H1 (cell line): ENCODE results near the gene SNRPB2. TPM values are rescaled to one million over a fixed set of nuclear protein-coding genes. Genes with fewer than 3 reads are reported as not detected.

Experiments used
- CTCF ChIA-PET: fragments of 300-600 bp; sonication (Branson Sonifier 250); formaldehyde crosslinking; loops from one replicate; lab custom pipeline; 2021; ENCODE audit not compliant: partially characterized antibody; lab: Charles Lee
- POLR2A ChIA-PET: fragments of 300-600 bp; sonication (Branson Sonifier 250); formaldehyde crosslinking; loops from one replicate; lab custom pipeline; 2021; ENCODE audit warnings: inconsistent platforms; ENCODE audit not compliant: partially characterized antibody; lab: Charles Lee
- DNase-seq, 2 experiments: peaks; one replicate each; pipeline versions ENCODE4 v3.0.0 to v3.0.0-alpha.2; 2010 to 2022; ENCODE audit warnings: low spot score in 2 of 2, low read depth in 1 of 2, mixed read lengths in 1 of 2
- FAIRE-seq: peaks from 2 replicates; lab custom pipeline; 2011; peaks lifted over from hg19 to GRCh38; lab: Jason Lieb, UNC
- H2AFZ ChIP-seq: 2 replicates; pipeline ENCODE4 v1.8.1; 2012; ENCODE audit warnings: low read length, inconsistent platforms
- H2AK5ac ChIP-seq: 2 replicates; pipeline ENCODE4 v1.6.1; 2013; ENCODE audit warnings: low read depth, low read length
- H2BK120ac ChIP-seq: replicated peaks from 2 replicates; pipeline ENCODE3; 2013; ENCODE audit warnings: low read depth, low read length, inconsistent platforms
- H2BK12ac ChIP-seq: 2 replicates; pipeline ENCODE4 v1.6.1; 2013; ENCODE audit warnings: low read depth, low read length
- H2BK15ac ChIP-seq: 2 replicates; pipeline ENCODE4 v1.6.1; 2013; ENCODE audit warnings: low read length
- H2BK20ac ChIP-seq: 2 replicates; pipeline ENCODE4 v1.6.1; 2013; ENCODE audit warnings: low read length
- H2BK5ac ChIP-seq: 2 replicates; pipeline ENCODE4 v1.6.1; 2013; ENCODE audit warnings: low read depth, low read length
- H3K14ac ChIP-seq: 2 replicates; pipeline ENCODE4 v1.6.1; 2013; ENCODE audit warnings: inconsistent platforms; ENCODE audit not compliant: insufficient read length
- H3K18ac ChIP-seq: 2 replicates; pipeline ENCODE4 v1.6.1; 2013; ENCODE audit warnings: low read length; ENCODE audit errors: extremely low read depth
- H3K23ac ChIP-seq: 2 replicates; pipeline ENCODE4 v1.6.1; 2013; ENCODE audit warnings: inconsistent platforms; ENCODE audit not compliant: insufficient read length
- H3K23me2 ChIP-seq: 2 replicates; pipeline ENCODE4 v1.6.1; 2013; ENCODE audit warnings: low read depth, low read length
- H3K27ac ChIP-seq: 2 replicates; pipeline ENCODE4 v1.6.1; 2011; ENCODE audit warnings: low read depth, low read length, inconsistent platforms
- H3K27me3 ChIP-seq, 4 experiments: replicated peaks in 1 of 4; 1 replicate in 1 of 4; 2 replicates in 3 of 4; pipeline versions ENCODE4 v1.6.1 to v1.8.1; 2011 to 2013; ENCODE audit warnings: low read length in 3 of 4, mild to moderate bottlenecking in 3 of 4, inconsistent platforms in 2 of 4, mixed read lengths in 2 of 4, moderate library complexity in 1 of 4; ENCODE audit not compliant: control insufficient read depth in 3 of 4, insufficient read depth in 3 of 4; ENCODE audit errors: extremely low read depth in 1 of 4
- H3K36me3 ChIP-seq, 4 experiments: 2 replicates each; pipeline versions ENCODE4 v1.6.1 to v1.8.1; 2011 to 2013; ENCODE audit warnings: mild to moderate bottlenecking in 4 of 4, low read length in 3 of 4, moderate library complexity in 2 of 4, control low read depth in 1 of 4, inconsistent platforms in 1 of 4; ENCODE audit not compliant: insufficient read depth in 4 of 4, control insufficient read depth in 2 of 4
- H3K4ac ChIP-seq: replicated peaks from 2 replicates; pipeline ENCODE3; 2013; ENCODE audit warnings: low read length, low read depth, mixed read lengths, inconsistent platforms; ENCODE audit not compliant: insufficient read length
- H3K4me1 ChIP-seq, 4 experiments: replicated peaks in 1 of 4; 1 replicate in 1 of 4; 2 replicates in 3 of 4; pipeline versions ENCODE4 v1.6.1 to v1.8.1; 2011 to 2013; ENCODE audit warnings: low read length in 3 of 4, inconsistent platforms in 2 of 4, mixed read lengths in 1 of 4; ENCODE audit not compliant: insufficient read depth in 4 of 4, control insufficient read depth in 3 of 4
- H3K4me2 ChIP-seq, 2 experiments: 2 replicates each; pipeline versions ENCODE4 v1.6.1 to v1.8.1; 2011 to 2013; ENCODE audit warnings: low read depth in 2 of 2, low read length in 2 of 2, control low read depth in 1 of 2, inconsistent platforms in 1 of 2, mild to moderate bottlenecking in 1 of 2; ENCODE audit not compliant: insufficient read depth in 1 of 2
- H3K4me3 ChIP-seq, 4 experiments: fragments of 200-600, 300-600 bp in 1 of 4; sonication (generic), shearing (Covaris generic), sonication (Bioruptor Twin) in 1 of 4; 2 replicates each; pipeline versions ENCODE4 v1.5.1 to v1.8.1; 2011 to 2016; ENCODE audit warnings: low read length in 4 of 4, low read depth in 3 of 4, control low read depth in 2 of 4, inconsistent platforms in 2 of 4, mild to moderate bottlenecking in 2 of 4, mixed read lengths in 1 of 4, moderate library complexity in 1 of 4; ENCODE audit not compliant: insufficient read depth in 2 of 4; ENCODE audit errors: extremely low read depth in 1 of 4
- H3K56ac ChIP-seq: replicated peaks from 2 replicates; pipeline ENCODE3; 2013; ENCODE audit warnings: low read depth, mild to moderate bottlenecking, mixed read lengths, low read length, inconsistent platforms; ENCODE audit not compliant: insufficient read length
- H3K79me1 ChIP-seq: 2 replicates; pipeline ENCODE4 v1.6.1; 2013; ENCODE audit warnings: low read depth, low read length, control low read depth
- H3K79me2 ChIP-seq, 2 experiments: 2 replicates each; pipeline versions ENCODE4 v1.6.1 to v1.8.1; 2012 to 2013; ENCODE audit warnings: low read length in 2 of 2, mild to moderate bottlenecking in 2 of 2, inconsistent platforms in 1 of 2; ENCODE audit not compliant: insufficient read depth in 2 of 2, control insufficient read depth in 1 of 2
- H3K9ac ChIP-seq, 4 experiments: replicated peaks in 1 of 4; 1 replicate in 1 of 4; 2 replicates in 3 of 4; pipeline versions ENCODE4 v1.6.1 to v1.8.1; 2011 to 2013; ENCODE audit warnings: low read depth in 3 of 4, low read length in 3 of 4, control low read depth in 2 of 4, mild to moderate bottlenecking in 2 of 4, moderate library complexity in 2 of 4, inconsistent platforms in 1 of 4; ENCODE audit errors: extremely low read depth in 1 of 4
- H3K9me3 ChIP-seq, 2 experiments: 2 replicates each; pipeline versions ENCODE4 v1.6.1 to v1.8.1; 2012 to 2013; ENCODE audit warnings: mild to moderate bottlenecking in 2 of 2, moderate library complexity in 2 of 2, control low read depth in 1 of 2, inconsistent platforms in 1 of 2, low read depth in 1 of 2, low read length in 1 of 2, mixed read lengths in 1 of 2; ENCODE audit not compliant: insufficient read depth in 2 of 2
- H4K20me1 ChIP-seq, 2 experiments: replicated peaks in 1 of 2; 2 replicates each; pipeline versions ENCODE3 to v1.8.1; 2011 to 2013; ENCODE audit warnings: inconsistent platforms in 2 of 2, low read length in 2 of 2, mild to moderate bottlenecking in 1 of 2; ENCODE audit not compliant: insufficient read depth in 2 of 2, control insufficient read depth in 1 of 2
- H4K5ac ChIP-seq: 2 replicates; pipeline ENCODE4 v1.6.1; 2013; ENCODE audit warnings: low read length, low read depth, mixed read lengths, inconsistent platforms; ENCODE audit not compliant: insufficient read length
- H4K8ac ChIP-seq: 2 replicates; pipeline ENCODE4 v1.8.0; 2013; ENCODE audit warnings: mild to moderate bottlenecking, moderate library complexity, low read length, inconsistent platforms; ENCODE audit not compliant: insufficient read depth; ENCODE audit errors: extremely low read depth
- H4K91ac ChIP-seq: replicated peaks from 2 replicates; pipeline ENCODE3; 2013; ENCODE audit warnings: low read length, mixed read lengths, inconsistent platforms; ENCODE audit not compliant: insufficient read length
- EZH2 ChIP-seq: fragments of 200-600 bp; sonication (generic); IDR thresholded peaks from 2 replicates; pipeline ENCODE4 v1.7.1; 2012; ENCODE audit warnings: low read depth, mild to moderate bottlenecking, moderate library complexity, low read length, inconsistent platforms; ENCODE audit not compliant: severe bottlenecking
- HDAC2 ChIP-seq, 2 experiments: fragments of 300-600 bp in 1 of 2; sonication (generic) in 1 of 2; IDR thresholded peaks; 2 replicates each; pipeline ENCODE4 v1.6.1; 2011 to 2012; ENCODE audit warnings: low read depth in 2 of 2, low read length in 2 of 2, mild to moderate bottlenecking in 2 of 2, moderate library complexity in 2 of 2, borderline replicate concordance in 1 of 2, inconsistent platforms in 1 of 2
- HDAC6 ChIP-seq: IDR thresholded peaks from one replicate; pipeline ENCODE4 v1.7.1; 2012; ENCODE audit warnings: low read depth, mild to moderate bottlenecking, inconsistent platforms, low read length, moderate library complexity
- KDM5A ChIP-seq: fragments of 200-600 bp; IDR thresholded peaks from 2 replicates; pipeline ENCODE4 v1.7.1; 2012; ENCODE audit warnings: mild to moderate bottlenecking, low read length, inconsistent platforms, mixed read lengths
- SIRT6 ChIP-seq: IDR thresholded peaks from one replicate; pipeline ENCODE4 v1.7.1; 2012; ENCODE audit warnings: low read length, inconsistent platforms
- SP4 ChIP-seq: IDR thresholded peaks from 2 replicates; pipeline ENCODE4 v1.6.1; 2012; ENCODE audit warnings: low read length, inconsistent platforms
- TCF12 ChIP-seq: IDR thresholded peaks from 2 replicates; pipeline ENCODE4 v1.6.1; 2011; ENCODE audit warnings: low read depth, mild to moderate bottlenecking, low read length
- polyA plus RNA-seq, 7 experiments: library from polyadenylated mRNA; depleted of rRNA in 3 of 7; stranded (reverse) in 5 of 7; unstranded in 2 of 7; fragments of >200 nt in 5 of 7; fragments of 200-250 nt in 2 of 7; gene quantifications; 1 replicate in 5 of 7; 2 replicates in 1 of 7; 4 replicates in 1 of 7; pipeline versions ENCODE4 v1.2.1 to v1.2.3, GENCODE V29; 2011 to 2013; ENCODE audit warnings: missing spikeins in 2 of 7, mixed read lengths in 2 of 7
- total RNA-seq: library from RNA; stranded (reverse); fragmentation: NEBNext Ultra II Directional; extraction: Animal tissue kit (Norgen Biotek cat#: 25700); gene quantifications from 2 replicates; pipeline ENCODE4 v1.2.1, GENCODE V29; 2021
- TF ChIP-seq, protein P1 (sequence below): IDR thresholded peaks from 2 replicates; pipeline ENCODE4 v1.6.1; 2012; ENCODE audit warnings: low read length, inconsistent platforms

The SNRPB2 gene
- total and polyA plus RNA-seq, 2 of the 8 experiments (the other 6 are each of a cell fraction or from before 2014, with no cell fraction given) = 49.4 to 102 TPM

GRCh38 chr20:16692442-16692841, 37.4 kb upstream of the SNRPB2 start:
- TF ChIP-seq, protein P1, sequence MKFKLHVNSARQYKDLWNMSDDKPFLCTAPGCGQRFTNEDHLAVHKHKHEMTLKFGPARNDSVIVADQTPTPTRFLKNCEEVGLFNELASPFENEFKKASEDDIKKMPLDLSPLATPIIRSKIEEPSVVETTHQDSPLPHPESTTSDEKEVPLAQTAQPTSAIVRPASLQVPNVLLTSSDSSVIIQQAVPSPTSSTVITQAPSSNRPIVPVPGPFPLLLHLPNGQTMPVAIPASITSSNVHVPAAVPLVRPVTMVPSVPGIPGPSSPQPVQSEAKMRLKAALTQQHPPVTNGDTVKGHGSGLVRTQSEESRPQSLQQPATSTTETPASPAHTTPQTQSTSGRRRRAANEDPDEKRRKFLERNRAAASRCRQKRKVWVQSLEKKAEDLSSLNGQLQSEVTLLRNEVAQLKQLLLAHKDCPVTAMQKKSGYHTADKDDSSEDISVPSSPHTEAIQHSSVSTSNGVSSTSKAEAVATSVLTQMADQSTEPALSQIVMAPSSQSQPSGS = no peak
- TF ChIP-seq HDAC2 (IDR thresholded peaks at IDR 0.05; ENCODE audit: borderline replicate concordance in 1 of 2, low read depth in 2 of 2, low read length in 2 of 2) (no peak), HDAC6 (no peak), SIRT6 (no peak), EZH2 (no peak), KDM5A (no peak), TCF12 (no peak), SP4 (no peak)
- TF ChIP-seq, all 59 proteins: peak for 0
- Histone ChIP-seq H3K4ac (no peak overlapping the region), H4K20me1 (no peaks in the 10 kb centered on the region), H3K79me1 (no peaks in the 10 kb centered on the region), H4K91ac (no peak overlapping the region), H3K9ac (no peak overlapping the region), H2BK15ac (no peak overlapping the region), H2AK5ac (no peak overlapping the region), H3K4me3 (no peak overlapping the region), H3K27ac (no peak overlapping the region), H3K27me3 (no peaks in the 10 kb centered on the region), H3K23ac (no peak overlapping the region), H2BK120ac (no peak overlapping the region), H4K5ac (no peak overlapping the region), H3K79me2 (no peaks in the 10 kb centered on the region), H2BK20ac (no peak overlapping the region), H3K18ac (no peak overlapping the region), H4K8ac (no peak overlapping the region), H3K4me2 (no peak overlapping the region), H3K9me3 (no peaks in the 10 kb centered on the region), H3K14ac (no peak overlapping the region), H3K4me1 (no peaks in the 10 kb centered on the region), H2AFZ (no peak overlapping the region), H2BK12ac (no peak overlapping the region), H3K36me3 (no peaks in the 10 kb centered on the region), H3K23me2 (no peaks in the 10 kb centered on the region), H3K56ac (no peak overlapping the region), H2BK5ac (no peak overlapping the region)
- DNase-seq (no peak), FAIRE-seq (no peak)
- ChIA-PET CTCF (interaction anchor here (0.6 to 1.6 kb wide), 6 partner anchors 8 to 1535 kb away, joined by 3 to 4 read pairs (median 3); no protein-coding TSS in a partner anchor), POLR2A (no interaction called here)
